KMS-11 (cell line): ENCODE results near the gene ZCWPW1.
"Not testable (repeated sequence)": the region's sequence is repeated elsewhere in the genome, so short reads cannot be mapped to it uniquely, and the experiment has no call there.

Experiments
- H2AFZ ChIP-seq: fragments of 200-600 bp; sonication (generic); 2 replicates; pipeline ENCODE4 v1.6.1; 2016; ENCODE audit warnings: antibody characterized with exemption, mixed run types, low read depth
- H3K27ac ChIP-seq: fragments of 200-600 bp; sonication (generic); 2 replicates; pipeline ENCODE4 v1.6.1; 2016; ENCODE audit warnings: mild to moderate bottlenecking, mixed run types
- H3K27me3 ChIP-seq: fragments of 200-600 bp; sonication (generic); 2 replicates; pipeline ENCODE4 v1.6.1; 2017; ENCODE audit warnings: mild to moderate bottlenecking, low read depth, mixed run types, moderate library complexity; ENCODE audit not compliant: insufficient read depth
- H3K36me3 ChIP-seq: fragments of 200-600 bp; sonication (generic); 2 replicates; pipeline ENCODE4 v1.6.1; 2017; ENCODE audit warnings: mild to moderate bottlenecking, mixed run types; ENCODE audit not compliant: insufficient read depth
- H3K4me1 ChIP-seq: fragments of 200-600 bp; sonication (generic); 2 replicates; pipeline ENCODE4 v1.6.1; 2016; ENCODE audit warnings: mild to moderate bottlenecking, low read depth, mixed run types; ENCODE audit not compliant: poor library complexity, severe bottlenecking
- H3K4me2 ChIP-seq: fragments of 200-600 bp; sonication (generic); 2 replicates; pipeline ENCODE4 v1.7.0; 2016; ENCODE audit warnings: mild to moderate bottlenecking, mixed run types
- H3K4me3 ChIP-seq: fragments of 200-600 bp; sonication (generic); IDR thresholded peaks from 2 replicates; pipeline ENCODE4 v1.6.1; 2017; ENCODE audit warnings: low read depth, low read length, mixed read lengths; ENCODE audit not compliant: insufficient read depth
- H3K79me2 ChIP-seq: fragments of 200-600 bp; sonication (generic); 2 replicates; pipeline ENCODE4 v1.6.1; 2016; ENCODE audit warnings: low read depth, mixed run types; ENCODE audit not compliant: insufficient read depth
- H3K9ac ChIP-seq: fragments of 200-600 bp; sonication (generic); 2 replicates; pipeline ENCODE4 v1.6.1; 2016; ENCODE audit warnings: mild to moderate bottlenecking, mixed run types
- H4K20me1 ChIP-seq: fragments of 200-600 bp; sonication (generic); 2 replicates; pipeline ENCODE4 v1.6.1; 2016; ENCODE audit warnings: mild to moderate bottlenecking, mixed run types; ENCODE audit not compliant: insufficient read depth
- CTCF ChIP-seq: fragments of 200-600 bp; sonication (generic); conservative IDR thresholded peaks from 2 replicates; pipeline ENCODE4 v1.6.1; 2017; ENCODE audit warnings: low read depth, mild to moderate bottlenecking, antibody characterized with exemption, low read length, moderate library complexity, mixed read lengths

The ZCWPW1 gene

GRCh38 chr7:100367676-100368613, 60.6 kb downstream of the ZCWPW1 start:
- Histone ChIP-seq H3K79me2 (no peaks in the 10 kb centered on the region), H3K4me3 (no peak overlapping the region), H3K4me1 (peaks cover 36% of the 10 kb centered on the region), H3K9ac (no peak overlapping the region), H3K36me3 (no peaks in the 10 kb centered on the region), H3K27ac (no peak overlapping the region), H2AFZ (no peak overlapping the region), H3K27me3 (no peaks in the 10 kb centered on the region), H4K20me1 (no peaks in the 10 kb centered on the region), H3K4me2 (no peak overlapping the region)
- TF ChIP-seq CTCF: no peak

DNA sequence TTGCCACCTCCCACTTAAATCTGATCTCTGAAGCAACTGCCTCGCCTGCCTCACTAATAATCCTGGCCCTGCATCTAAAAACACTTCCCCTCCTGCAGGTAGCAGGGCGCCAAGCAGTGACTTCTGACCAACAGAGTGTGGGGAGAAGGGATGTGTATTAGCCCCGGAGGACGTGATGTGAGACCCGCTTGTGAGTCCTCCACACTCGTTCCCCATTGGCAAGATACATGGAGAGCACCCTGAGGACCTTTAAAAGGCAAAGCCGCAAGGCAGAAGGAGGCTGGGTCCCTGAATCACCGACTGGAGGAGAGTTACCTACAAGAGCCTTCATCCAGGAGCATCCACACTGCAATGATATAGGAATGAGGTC, 61.3 kb downstream of the ZCWPW1 start:
- Histone ChIP-seq H3K36me3 (no peaks in the 10 kb centered on the region), H2AFZ (no peak overlapping the region), H3K27ac (no peak overlapping the region), H4K20me1 (no peaks in the 10 kb centered on the region), H3K4me1 (peaks cover 36% of the 10 kb centered on the region), H3K4me3 (no peak overlapping the region), H3K27me3 (no peaks in the 10 kb centered on the region), H3K79me2 (no peaks in the 10 kb centered on the region), H3K4me2 (no peak overlapping the region), H3K9ac (no peak overlapping the region)
- no peak for TF ChIP-seq CTCF

DNA sequence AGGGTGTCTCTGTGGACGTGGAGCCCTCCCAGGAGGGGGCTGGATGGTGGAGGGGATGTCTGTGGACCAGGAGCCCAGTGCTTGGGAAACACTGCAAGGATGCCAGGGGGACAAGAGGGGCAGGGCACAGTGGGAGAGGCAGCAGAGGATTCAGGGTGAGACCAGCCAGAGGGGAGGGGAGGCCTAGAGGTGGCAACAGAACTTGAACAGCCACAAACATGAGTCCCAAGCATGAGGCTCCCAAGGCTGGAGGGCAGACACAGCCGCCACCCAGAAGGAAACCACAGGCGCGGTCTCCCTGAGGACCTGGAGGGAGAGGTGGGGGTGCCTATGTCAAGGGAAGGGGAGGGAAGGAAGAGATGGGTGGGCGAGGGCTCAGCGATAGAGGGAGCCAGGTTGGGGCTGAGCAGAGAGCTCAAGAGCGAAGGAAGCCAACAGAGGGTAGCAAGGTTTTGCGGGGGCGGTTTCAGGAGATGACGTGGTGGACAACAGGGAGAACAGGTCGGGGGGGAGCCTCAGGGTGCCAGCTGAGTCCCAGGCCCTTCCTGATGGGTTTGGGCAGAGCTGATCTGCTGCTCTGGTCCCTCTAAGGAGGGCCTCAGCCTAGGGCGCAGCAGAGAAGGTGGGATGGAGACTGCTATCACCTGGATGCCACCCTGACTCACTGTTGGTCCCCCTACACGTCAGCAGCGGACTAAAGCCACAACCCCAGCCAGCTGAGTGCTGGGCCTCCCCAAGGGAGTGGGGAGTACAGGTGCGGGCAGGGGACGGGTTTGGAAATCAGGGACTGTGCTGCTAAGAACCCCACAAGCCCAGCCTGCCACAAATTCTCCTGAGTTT, 61.9 kb downstream of the ZCWPW1 start:
- H3K4me1 ChIP-seq: peaks cover 36% of the 10 kb centered on the region
- peak overlapping the region; percentile 95 for H3K27ac ChIP-seq
- TF ChIP-seq CTCF: no peak
- H3K27me3 ChIP-seq: no peaks in the 10 kb centered on the region
- H3K36me3 ChIP-seq: no peaks in the 10 kb centered on the region
- no peak overlapping the region for H3K4me3 ChIP-seq
- no peaks in the 10 kb centered on the region for H4K20me1 ChIP-seq
- peak overlapping the region; percentile 81; the same call in 1 of the 2 replicates for H3K9ac ChIP-seq
- peak overlapping the region; percentile 88 for H3K4me2 ChIP-seq
- H2AFZ ChIP-seq: no peak overlapping the region
- H3K79me2 ChIP-seq: no peaks in the 10 kb centered on the region

DNA sequence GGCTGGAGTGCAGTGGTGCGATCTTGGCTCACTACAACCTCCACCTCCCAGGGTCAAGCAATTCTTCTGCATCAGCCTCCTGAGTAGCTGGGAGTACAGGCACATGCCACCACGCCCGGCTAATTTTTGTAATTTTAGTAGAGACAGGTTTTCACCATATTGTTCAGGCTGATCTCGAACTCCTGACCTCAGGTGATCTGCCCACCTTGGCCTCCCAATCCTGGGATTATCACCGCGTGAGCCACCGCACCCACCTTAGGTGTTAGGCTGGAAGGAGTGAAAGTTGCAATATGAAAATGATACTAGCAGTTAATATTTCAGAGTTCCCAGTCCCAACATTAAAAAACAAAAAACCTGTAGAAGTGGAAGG, 62.5 kb downstream of the ZCWPW1 start:
- H3K4me3 ChIP-seq, H4K20me1 ChIP-seq, H3K27me3 ChIP-seq, H3K79me2 ChIP-seq, H3K36me3 ChIP-seq: not testable (repeated sequence)
- Histone ChIP-seq H3K4me1 (peaks cover 36% of the 10 kb centered on the region), H3K27ac (peak overlapping the region; percentile 95), H3K4me2 (peak overlapping the region; percentile 88), H3K9ac (peak overlapping the region; percentile 81), H2AFZ (0 out of 2 replicates have a peak overlapping the region, but pooled peaks have one; percentile 11)
